Mononuclear cell (primary cell): Measurements from ENCODE around the gene RIBC2. TPM values are rescaled to one million over a fixed set of nuclear protein-coding genes. Genes with fewer than 3 reads are reported as not detected.

Experiments used
- H3K27me3 ChIP-seq: 2 replicates; pipeline ENCODE4 v1.6.0; 2011; ENCODE audit warnings: low read length, control low read depth; ENCODE audit not compliant: insufficient read depth
- H3K4me1 ChIP-seq: 2 replicates; pipeline ENCODE4 v1.5.1; 2011; ENCODE audit warnings: mild to moderate bottlenecking, low read length, control low read depth; ENCODE audit not compliant: insufficient read depth
- H3K4me3 ChIP-seq: 2 replicates; pipeline ENCODE4 v1.5.1; 2011; ENCODE audit warnings: mild to moderate bottlenecking, low read length, moderate library complexity
- H3K9me3 ChIP-seq: 2 replicates; pipeline ENCODE4 v1.5.1; 2011; ENCODE audit warnings: low read depth, mild to moderate bottlenecking, control low read depth, low read length
- total RNA-seq: library from RNA; depleted of rRNA; stranded (reverse); fragments of >200 nt; gene quantifications from one replicate; pipeline ENCODE4 v1.2.3, GENCODE V29; 2012

The RIBC2 gene
- total RNA-seq, 1 donor: 0.31 TPM

DNA sequence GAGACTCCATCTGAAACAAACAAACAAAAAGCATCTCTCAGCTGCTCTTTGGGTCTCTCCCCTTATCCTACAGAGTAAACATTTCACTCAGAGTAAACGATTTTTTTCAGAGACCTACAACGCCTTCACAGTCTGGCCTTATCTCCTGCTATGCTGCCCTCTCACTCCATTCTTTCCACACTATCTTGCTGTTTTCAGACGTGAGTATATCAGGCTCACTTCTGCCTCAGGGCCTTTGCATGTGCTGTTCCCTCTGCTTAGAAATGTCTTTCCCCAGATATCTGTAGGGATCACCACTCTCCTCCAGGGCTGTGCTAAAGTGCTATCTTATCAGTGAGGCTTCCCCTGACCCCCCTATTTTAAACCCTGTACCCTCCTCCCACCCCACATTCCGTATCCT lies 6.5 kb downstream of the RIBC2 start:
- Histone ChIP-seq H3K27me3 (no peaks in the 10 kb centered on the region), H3K4me3 (no peak overlapping the region)

GRCh38 chr22:45420539-45420938 lies 7.0 kb downstream of the RIBC2 start:
- H3K9me3 ChIP-seq: no peaks in the 10 kb centered on the region
- peaks cover 40% of the 10 kb centered on the region for H3K4me1 ChIP-seq
- no peak overlapping the region for H3K4me3 ChIP-seq
- no peaks in the 10 kb centered on the region for H3K27me3 ChIP-seq

More for the DNA sequence above, 6.5 kb downstream of the RIBC2 start:
- Histone ChIP-seq H3K9me3 (no peaks in the 10 kb centered on the region), H3K4me1 (peaks cover 34% of the 10 kb centered on the region)

GRCh38 chr22:45421349-45422055 lies 8.0 kb downstream of the RIBC2 start:
- Histone ChIP-seq H3K9me3 (no peaks in the 10 kb centered on the region), H3K4me1 (peaks cover 41% of the 10 kb centered on the region), H3K4me3 (no peak overlapping the region), H3K27me3 (no peaks in the 10 kb centered on the region)

GRCh38 chr22:45422237-45422983 lies 8.9 kb downstream of the RIBC2 start:
- Histone ChIP-seq H3K9me3 (no peaks in the 10 kb centered on the region), H3K4me1 (peaks cover 41% of the 10 kb centered on the region), H3K27me3 (no peaks in the 10 kb centered on the region), H3K4me3 (no peak overlapping the region)

GRCh38 chr22:45423524-45423923 lies 10.0 kb downstream of the RIBC2 start:
- no peak overlapping the region for H3K4me3 ChIP-seq
- no peaks in the 10 kb centered on the region for H3K9me3 ChIP-seq
- no peaks in the 10 kb centered on the region for H3K27me3 ChIP-seq
- H3K4me1 ChIP-seq: peaks cover 41% of the 10 kb centered on the region

GRCh38 chr22:45424241-45424731 lies 10.8 kb downstream of the RIBC2 start:
- Histone ChIP-seq H3K9me3 (no peaks in the 10 kb centered on the region), H3K4me3 (no peak overlapping the region), H3K27me3 (no peaks in the 10 kb centered on the region), H3K4me1 (peaks cover 41% of the 10 kb centered on the region)

GRCh38 chr22:45425101-45425500 lies 11.6 kb downstream of the RIBC2 start:
- no peaks in the 10 kb centered on the region for H3K9me3 ChIP-seq
- peaks cover 41% of the 10 kb centered on the region for H3K4me1 ChIP-seq
- no peak overlapping the region for H3K4me3 ChIP-seq
- no peaks in the 10 kb centered on the region for H3K27me3 ChIP-seq

GRCh38 chr22:45425531-45426265 lies 12.2 kb downstream of the RIBC2 start:
- no peaks in the 10 kb centered on the region for H3K9me3 ChIP-seq
- peaks cover 41% of the 10 kb centered on the region for H3K4me1 ChIP-seq

GRCh38 chr22:45426387-45426786 lies 12.9 kb downstream of the RIBC2 start:
- no peak overlapping the region for H3K4me3 ChIP-seq

More at GRCh38 chr22:45425531-45426265, 12.2 kb downstream of the RIBC2 start:
- H3K4me3 ChIP-seq: no peak overlapping the region
- no peaks in the 10 kb centered on the region for H3K27me3 ChIP-seq

GRCh38 chr22:45427114-45427513 lies 13.6 kb downstream of the RIBC2 start:
- H3K4me1 ChIP-seq: peaks cover 34% of the 10 kb centered on the region
- H3K27me3 ChIP-seq: no peaks in the 10 kb centered on the region
- H3K9me3 ChIP-seq: no peaks in the 10 kb centered on the region
- H3K4me3 ChIP-seq: no peak overlapping the region

More at GRCh38 chr22:45426387-45426786, 12.9 kb downstream of the RIBC2 start:
- Histone ChIP-seq H3K27me3 (no peaks in the 10 kb centered on the region), H3K9me3 (no peaks in the 10 kb centered on the region), H3K4me1 (peaks cover 41% of the 10 kb centered on the region)

DNA sequence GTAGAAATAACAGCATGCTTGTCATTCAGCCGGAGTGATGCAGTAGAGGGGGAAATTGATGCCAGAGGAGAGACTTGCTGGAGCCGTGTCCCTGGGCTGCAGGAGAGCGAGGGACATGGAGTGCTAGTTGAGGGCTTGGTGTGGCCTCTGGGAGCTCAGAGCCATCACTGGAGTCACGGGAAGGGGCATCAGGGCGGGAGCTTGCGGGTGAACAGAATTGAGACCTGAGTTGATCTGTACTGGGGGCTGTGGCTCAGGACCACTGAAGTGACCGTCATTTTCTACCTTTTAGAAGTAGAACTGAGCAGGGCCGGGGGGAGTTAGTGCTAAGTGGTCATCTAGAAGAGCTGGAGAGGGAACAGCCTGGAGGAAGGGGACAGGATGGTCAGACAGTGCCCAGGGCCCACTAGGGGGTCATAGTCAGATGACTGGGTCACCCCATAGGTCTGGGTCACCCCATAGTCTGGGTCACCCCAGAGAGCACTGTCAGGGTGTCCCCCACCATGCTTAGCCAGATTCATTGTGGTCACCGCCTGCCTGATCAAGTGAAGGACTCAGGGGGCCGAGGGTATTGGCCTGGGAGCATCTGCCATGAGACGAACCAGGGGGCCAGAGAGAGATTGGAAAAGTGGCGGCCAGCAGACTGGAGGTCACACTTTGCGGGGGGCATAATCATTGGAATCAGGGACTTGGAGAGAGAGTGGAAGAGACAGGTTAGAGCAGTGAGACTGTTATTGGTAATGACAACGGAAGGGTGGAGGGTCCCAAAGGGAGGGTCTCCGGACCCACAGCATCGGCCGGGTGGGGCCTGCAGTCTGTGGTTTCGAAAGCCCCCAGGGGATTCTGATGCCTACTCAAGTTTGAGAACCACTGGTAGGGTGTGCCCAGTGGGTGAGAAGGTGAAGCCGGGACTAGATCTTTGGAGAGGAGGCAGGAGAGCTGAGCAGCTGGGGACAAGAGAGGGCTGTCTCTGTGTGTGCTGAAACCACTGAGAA lies 15.2 kb downstream of the RIBC2 start:
- no peak overlapping the region for H3K4me3 ChIP-seq
- H3K9me3 ChIP-seq: no peaks in the 10 kb centered on the region
- no peaks in the 10 kb centered on the region for H3K27me3 ChIP-seq
- peaks cover 20% of the 10 kb centered on the region for H3K4me1 ChIP-seq

DNA sequence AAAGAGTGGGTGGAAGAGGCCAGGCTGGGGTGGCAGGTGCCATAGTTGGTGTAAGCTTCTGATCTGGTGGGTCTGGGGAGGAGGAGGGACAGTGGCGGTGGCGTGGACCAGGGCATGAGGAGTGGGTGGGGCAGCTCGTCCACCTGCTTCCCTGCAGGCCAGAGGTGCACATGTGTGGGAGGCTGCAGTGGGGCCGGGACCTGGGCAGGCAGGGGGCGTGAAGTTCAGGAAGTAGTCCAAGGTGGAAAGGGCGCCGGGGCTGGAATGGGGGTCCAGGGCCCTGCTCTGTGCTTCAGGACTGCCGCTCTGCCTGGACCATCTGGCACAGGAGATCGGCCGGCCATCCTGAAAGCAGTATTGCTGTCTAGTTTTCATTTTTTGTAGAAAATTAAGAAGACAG lies 15.9 kb downstream of the RIBC2 start:
- peaks cover 12% of the 10 kb centered on the region for H3K4me1 ChIP-seq
- no peaks in the 10 kb centered on the region for H3K9me3 ChIP-seq
- H3K4me3 ChIP-seq: no peak overlapping the region
- no peaks in the 10 kb centered on the region for H3K27me3 ChIP-seq

- Histone ChIP-seq H3K4me3 (no peak overlapping the region), H3K27me3 (no peaks in the 10 kb centered on the region), H3K4me1 (peaks cover 11% of the 10 kb centered on the region), H3K9me3 (no peaks in the 10 kb centered on the region)
Observed at GRCh38 chr22:45429981-45430775, 16.7 kb downstream of the RIBC2 start.
